Fibroblast of villous mesenchyme (primary cell): ENCODE data around the gene SLC16A13. TPM values are rescaled to one million over a fixed set of nuclear protein-coding genes. Genes with fewer than 3 reads are reported as not detected.
"Not testable (repeated sequence)": the region's sequence is repeated elsewhere in the genome, so short reads cannot be mapped to it uniquely, and the experiment has no call there.

Experiments
- DNase-seq: peaks from one replicate; pipeline ENCODE4 v3.0.0-alpha.2; 2010; ENCODE audit warnings: low read depth
- H3K4me3 ChIP-seq: 2 replicates; pipeline ENCODE4 v1.5.1; 2011; ENCODE audit warnings: low read depth, mild to moderate bottlenecking, low read length
- total RNA-seq: library from RNA; depleted of rRNA; stranded (reverse); fragments of >200 nt; gene quantifications from 2 replicates; pipeline ENCODE4 v1.2.3, GENCODE V29; 2012
- TF ChIP-seq, protein P1 (sequence below): IDR thresholded peaks from 2 replicates; pipeline ENCODE4 v1.5.1; 2012; ENCODE audit warnings: low read depth, mild to moderate bottlenecking, low read length; ENCODE audit not compliant: insufficient read depth

SLC16A13 gene
- total RNA-seq, 1 donor = 1.3 TPM

GRCh38 chr17:7043182-7043496 is 7.3 kb downstream of the SLC16A13 start:
- H3K4me3 ChIP-seq = peak overlapping the region; percentile 50
- TF ChIP-seq, protein P1, sequence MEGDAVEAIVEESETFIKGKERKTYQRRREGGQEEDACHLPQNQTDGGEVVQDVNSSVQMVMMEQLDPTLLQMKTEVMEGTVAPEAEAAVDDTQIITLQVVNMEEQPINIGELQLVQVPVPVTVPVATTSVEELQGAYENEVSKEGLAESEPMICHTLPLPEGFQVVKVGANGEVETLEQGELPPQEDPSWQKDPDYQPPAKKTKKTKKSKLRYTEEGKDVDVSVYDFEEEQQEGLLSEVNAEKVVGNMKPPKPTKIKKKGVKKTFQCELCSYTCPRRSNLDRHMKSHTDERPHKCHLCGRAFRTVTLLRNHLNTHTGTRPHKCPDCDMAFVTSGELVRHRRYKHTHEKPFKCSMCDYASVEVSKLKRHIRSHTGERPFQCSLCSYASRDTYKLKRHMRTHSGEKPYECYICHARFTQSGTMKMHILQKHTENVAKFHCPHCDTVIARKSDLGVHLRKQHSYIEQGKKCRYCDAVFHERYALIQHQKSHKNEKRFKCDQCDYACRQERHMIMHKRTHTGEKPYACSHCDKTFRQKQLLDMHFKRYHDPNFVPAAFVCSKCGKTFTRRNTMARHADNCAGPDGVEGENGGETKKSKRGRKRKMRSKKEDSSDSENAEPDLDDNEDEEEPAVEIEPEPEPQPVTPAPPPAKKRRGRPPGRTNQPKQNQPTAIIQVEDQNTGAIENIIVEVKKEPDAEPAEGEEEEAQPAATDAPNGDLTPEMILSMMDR = no peak
- DNase-seq = no peak

GRCh38 chr17:7043497-7044198 is 7.8 kb downstream of the SLC16A13 start, which contains the start of gene SLC16A11:
TSS of gene SLC16A11 (minus strand) at chr17:7044092. CDS start at chr17:7043513, 579 bp downstream.
- peak within 1 kb of the TSS; percentile 50 for H3K4me3 ChIP-seq
- DNase-seq = no peak
- TF ChIP-seq, protein P1 = no peak

DNA sequence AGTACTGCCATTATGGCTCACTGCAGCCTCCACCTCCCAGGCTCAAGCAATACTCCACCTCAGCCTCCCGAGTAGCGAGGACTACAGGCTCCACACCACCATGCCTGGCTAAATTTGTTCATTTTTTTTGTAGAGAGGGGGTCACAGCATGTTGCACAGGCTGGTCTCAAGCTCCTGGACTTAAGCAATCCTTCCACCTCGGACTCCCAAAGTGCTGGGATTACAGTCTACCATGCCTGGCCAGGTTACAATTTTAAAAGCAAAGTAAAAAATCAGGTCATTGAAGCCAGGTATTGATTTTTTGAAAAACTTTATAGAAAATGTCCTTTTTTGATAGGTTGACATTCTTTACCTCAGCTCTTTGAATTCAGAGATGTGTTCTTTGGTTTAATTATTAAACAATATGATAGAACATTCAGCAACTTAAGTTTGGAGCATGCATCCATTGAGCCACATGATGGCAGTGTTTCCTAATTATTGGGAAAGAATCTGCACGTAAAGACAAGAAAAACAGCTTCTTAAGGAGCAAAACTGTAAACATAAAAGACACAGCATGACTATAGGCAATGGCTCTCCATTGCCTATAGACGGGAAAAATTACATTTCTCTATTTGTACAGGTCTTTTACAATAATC is 9.8 kb downstream of the SLC16A13 start:
- TF ChIP-seq, protein P1 = peak; percentile 73
- peak; percentile 90 for DNase-seq
- no peak overlapping the region for H3K4me3 ChIP-seq

DNA sequence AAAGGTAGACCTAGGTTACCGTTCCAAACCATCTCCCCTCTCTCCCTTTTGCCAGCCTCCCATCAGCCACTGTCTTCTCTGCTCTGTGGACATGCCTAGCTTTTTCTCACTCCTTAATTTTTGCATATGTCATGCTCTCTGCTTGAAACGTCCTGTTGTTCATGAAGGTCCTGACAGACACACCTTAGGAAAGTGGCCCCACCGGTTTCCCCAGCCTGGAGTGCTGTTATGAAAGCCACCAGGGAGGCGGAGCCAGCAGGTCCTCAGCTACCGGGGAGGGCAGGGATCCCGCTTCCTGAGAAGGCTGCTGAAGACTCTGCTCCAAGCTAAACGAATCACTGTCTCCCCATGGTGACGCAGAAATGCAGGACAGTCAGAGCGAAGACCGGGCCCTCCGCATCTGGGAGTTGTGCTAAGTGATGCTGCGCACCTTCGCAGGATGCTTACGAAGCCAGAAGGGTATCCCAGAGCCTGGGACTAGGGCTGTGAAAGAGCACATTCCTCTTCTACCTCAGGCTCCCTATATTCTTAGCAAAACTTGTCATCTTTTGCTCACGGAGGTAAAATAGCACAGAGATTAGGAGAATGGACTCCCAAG is 10.4 kb downstream of the SLC16A13 start:
- DNase-seq = no peak
- no peak overlapping the region for H3K4me3 ChIP-seq
- TF ChIP-seq, protein P1 = no peak

- peak overlapping the region; percentile 27 for H3K4me3 ChIP-seq
- not testable (repeated sequence) for DNase-seq
Observed at GRCh38 chr17:7046725-7047397, 11.0 kb downstream of the SLC16A13 start.

- H3K4me3 ChIP-seq = no peak overlapping the region
- TF ChIP-seq, protein P1 = no peak
- DNase-seq = no peak
Observed at GRCh38 chr17:7047566-7047965, 11.8 kb downstream of the SLC16A13 start.

- TF ChIP-seq, protein P1 = no peak
- no peak for DNase-seq
- no peak overlapping the region for H3K4me3 ChIP-seq
Observed at GRCh38 chr17:7048968-7049367, 13.2 kb downstream of the SLC16A13 start.

DNA sequence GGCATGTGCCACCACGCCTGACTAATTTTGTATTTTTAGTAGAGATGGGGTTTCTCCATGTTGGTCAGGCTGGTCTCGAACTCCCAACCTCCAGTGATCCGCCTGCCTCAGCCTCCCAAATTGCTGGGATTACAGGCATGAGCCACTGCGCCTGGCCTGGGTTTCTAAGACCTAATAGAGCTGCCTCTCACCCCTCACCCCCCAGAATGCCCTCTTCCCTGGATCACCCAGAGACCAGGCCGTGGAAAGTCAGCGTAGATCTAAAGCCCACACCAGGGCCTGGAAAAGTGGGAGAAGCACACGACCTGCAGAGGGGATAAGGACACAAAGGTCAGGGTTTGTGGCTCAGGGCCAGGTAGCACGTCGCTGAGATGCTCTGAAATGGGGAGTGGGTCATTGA is 14.8 kb downstream of the SLC16A13 start:
- DNase-seq = not testable (repeated sequence)

More for the DNA sequence above, 14.8 kb downstream of the SLC16A13 start:
- H3K4me3 ChIP-seq = not testable (repeated sequence)
